Stimulated activated CD8-positive, alpha-beta memory T cell treated with anti-CD3 and anti-CD28 coated beads, Interleukin-15, amount 100 ng/mL, for 48 hours (primary cell): ENCODE results near the gene THADA.
A peak's percentile ranks its signal among the peaks of the same experiment; 100 is the strongest.

Experiments used
- DNase-seq, 2 donors: peaks; one replicate each; pipeline ENCODE4 v3.0.0-alpha.2; 2020; ENCODE audit warnings: low read depth in 2 of 2

Gene THADA

DNA sequence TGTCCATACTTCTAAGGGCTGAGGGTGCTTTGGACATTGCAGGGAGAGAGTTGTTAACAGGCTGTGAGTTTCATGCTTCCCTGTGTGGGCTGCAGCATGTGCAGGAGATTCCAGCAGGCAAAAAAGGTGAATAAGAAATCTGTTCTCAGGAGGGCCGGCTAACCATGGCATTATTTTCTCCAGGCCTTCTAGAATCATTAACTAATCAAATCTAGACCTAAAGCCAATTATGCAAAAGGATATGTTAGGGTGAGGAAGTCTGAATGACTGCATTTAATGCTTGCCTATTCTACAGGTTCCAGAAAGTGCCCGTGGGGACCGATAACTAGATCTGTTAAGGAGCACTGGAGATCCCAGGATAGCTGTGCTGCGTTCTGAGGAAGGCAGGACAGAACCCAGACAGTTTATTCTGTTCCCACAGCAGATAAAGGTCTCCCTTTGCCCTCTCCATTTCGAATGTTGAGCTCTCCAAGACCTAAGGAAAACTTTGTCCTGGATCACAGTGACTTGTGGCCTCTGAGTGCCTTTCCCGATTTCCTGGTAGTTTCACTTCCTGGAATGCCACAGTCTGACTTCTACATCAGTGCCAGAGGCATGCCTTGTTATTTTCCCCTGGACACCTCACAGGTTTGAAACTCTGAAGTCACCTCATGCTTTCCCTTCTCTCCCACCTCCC is 319.4 kb downstream of the THADA start:
- DNase-seq = no peak

GRCh38 chr2:43274721-43275120 is 321.1 kb downstream of the THADA start:
- DNase-seq = no peak

- no peak for DNase-seq
Observed at GRCh38 chr2:43274055-43274454, 321.8 kb downstream of the THADA start.

DNA sequence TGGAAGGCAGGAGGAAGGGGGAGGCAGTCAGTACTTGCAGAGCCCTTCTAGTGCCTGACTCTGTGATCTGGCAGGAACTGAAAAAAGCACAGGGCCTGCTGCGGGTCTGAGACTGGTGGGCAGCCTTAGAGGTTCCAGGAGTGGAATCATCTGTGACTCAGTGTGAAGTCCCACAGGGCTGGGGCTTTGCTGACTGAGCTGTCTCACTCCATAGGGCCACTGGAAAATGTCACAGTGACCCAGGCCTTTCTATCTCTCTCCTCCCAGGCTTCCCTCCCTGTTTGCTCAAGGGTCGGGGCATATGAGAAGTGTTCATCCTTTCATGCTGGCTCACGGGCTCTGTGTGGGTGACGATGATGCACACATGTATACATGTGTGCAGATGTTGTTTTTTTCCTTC is 322.3 kb downstream of the THADA start:
- peak; percentile 16 to 28 for DNase-seq

GRCh38 chr2:43270930-43271615 is 324.8 kb downstream of the THADA start:
- no peak for DNase-seq

DNA sequence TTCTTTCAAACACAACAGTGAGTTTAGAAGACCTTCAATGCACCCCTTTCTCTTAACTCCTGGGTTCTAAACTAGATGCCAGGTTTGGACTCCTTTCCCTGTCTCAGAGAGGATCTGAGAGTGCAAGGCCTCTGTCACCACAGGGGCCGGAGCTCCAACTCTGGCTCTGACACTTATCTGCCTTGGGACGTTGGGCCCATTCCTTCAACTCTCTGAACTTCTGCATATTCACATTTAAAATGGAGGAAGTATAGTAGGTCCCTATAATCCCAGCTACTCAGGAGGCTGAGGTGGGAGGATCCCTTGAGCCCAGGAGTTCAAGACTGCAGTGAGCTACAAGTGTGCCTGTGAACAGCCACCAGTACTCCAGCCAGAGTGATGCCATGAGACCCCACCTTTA is 325.4 kb downstream of the THADA start:
- DNase-seq = no peak

- peak in 1 of 2 donors; percentile 4 for DNase-seq
Observed at GRCh38 chr2:43269706-43270105, 326.1 kb downstream of the THADA start.

- DNase-seq = no peak
Observed at GRCh38 chr2:43269074-43269572, 326.7 kb downstream of the THADA start.

DNA sequence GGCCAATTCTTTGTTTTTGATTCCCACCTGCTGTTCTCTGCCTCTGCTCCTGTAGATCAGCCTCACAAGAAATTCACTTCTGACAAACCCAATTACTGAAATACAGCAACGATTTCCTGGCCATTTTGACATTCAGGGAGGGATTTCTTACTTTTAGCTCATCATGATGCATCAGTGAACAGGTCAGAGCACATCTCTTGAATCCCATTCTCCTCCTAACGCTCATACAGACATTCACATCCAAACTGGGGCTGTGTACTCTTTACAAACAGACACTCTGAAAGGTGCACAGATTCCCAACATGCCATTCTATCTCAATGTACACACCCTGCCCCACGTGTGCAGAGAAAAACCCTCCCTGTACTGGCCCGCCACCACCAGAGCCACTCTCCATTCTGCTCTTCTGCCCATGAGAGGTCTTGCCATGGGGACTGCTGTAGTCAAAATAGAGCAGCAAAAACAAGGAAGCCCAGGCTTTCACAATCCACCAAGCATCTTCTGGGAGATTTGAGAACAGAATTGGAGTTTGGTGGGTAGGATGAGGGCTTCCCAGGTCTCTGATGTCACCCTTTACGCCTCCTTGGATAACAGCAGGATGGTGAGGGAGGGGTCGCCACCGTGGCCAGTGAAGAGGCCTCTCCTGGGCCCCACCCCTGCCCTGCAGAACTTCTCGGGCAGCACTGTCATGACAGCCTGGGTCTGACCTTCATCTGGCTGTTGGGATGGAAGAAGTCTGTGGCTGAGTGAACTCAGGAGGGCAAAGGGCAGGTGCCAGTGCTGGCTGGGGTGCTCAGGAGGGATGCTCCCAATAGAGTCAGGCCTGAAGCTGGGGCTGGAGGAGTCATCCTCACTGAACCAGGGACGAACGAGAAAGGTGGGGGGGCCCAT is 327.5 kb downstream of the THADA start:
- no peak for DNase-seq

- DNase-seq = no peak
Observed at GRCh38 chr2:43267381-43267780, 328.5 kb downstream of the THADA start.

DNA sequence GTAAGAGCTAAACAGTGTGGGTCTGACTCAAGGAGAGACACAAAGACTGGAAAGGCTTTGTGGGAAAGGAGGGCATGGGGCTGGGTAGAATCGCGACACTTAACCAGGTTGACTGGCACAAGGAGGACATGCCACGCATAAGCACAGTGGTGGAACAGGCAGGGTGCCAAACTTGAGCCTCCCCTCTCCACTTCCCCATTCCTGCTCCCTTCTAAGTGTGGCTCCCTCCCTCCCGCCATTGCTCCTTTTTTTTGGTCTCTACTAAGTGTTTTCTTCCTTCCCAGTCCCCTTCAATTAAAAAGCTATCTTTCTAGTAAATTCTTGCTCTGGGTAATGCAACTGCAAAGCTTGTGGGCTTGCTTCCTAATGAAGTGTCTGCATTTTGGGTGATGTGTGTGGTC is 329.1 kb downstream of the THADA start:
- no peak for DNase-seq

DNA sequence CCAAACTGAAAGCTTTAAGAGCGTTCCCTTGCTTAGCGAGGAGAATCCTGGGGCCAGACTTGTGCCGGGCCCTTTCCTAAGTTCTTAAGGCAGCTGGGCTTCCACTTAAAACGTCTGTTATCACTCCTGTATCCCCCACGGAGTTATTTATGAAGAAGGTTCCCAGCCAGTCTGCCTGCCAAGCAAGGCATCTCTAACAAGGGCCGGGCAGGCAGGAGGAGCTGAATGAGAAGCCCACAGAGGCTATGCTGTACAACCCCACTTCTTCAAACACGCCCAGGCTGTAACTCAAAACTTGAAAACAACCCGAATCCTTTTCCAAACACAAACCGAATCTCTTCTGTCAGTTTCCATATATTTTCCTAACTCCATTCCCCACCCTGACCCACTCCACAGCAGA is 330.4 kb downstream of the THADA start:
- DNase-seq = no peak

DNA sequence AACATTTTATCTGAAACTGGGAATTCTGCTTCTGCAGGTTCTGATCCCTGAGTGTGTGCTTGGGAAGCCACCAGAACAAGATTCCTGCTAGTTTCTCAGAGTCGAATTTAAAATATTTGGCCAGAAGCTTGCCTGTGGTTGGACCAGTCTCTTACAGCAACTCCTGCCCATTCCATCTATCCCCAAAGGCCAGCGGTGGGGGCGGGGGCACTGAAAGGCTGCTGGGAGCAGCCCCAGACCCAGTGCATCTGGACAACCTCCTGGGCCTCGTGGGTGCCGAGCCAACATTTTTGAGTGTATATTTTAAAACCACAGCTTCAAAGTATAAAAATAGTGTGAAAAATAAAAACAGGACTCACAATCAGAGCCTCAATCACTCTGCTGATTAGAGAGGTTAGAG is 330.8 kb downstream of the THADA start:
- DNase-seq = no peak

DNA sequence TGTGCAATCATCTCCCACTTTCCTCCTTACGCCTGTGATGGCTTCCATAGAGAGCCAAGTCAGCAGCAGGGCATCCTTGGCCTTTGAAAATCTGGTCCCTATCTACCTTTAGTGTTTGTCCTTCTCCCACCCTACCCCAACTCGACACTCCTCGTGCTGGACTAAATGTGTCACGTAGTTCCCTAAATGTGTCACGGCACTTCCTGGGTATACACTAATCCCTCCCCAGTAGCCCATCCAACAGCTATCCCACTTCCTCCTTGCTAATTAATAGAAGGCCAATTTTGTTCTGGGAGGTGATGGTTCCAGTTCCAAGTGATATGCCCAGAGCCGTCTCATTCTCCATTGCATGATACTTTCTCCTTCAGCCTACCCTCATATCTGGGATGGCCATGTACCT is 332.9 kb downstream of the THADA start:
- no peak for DNase-seq

DNA sequence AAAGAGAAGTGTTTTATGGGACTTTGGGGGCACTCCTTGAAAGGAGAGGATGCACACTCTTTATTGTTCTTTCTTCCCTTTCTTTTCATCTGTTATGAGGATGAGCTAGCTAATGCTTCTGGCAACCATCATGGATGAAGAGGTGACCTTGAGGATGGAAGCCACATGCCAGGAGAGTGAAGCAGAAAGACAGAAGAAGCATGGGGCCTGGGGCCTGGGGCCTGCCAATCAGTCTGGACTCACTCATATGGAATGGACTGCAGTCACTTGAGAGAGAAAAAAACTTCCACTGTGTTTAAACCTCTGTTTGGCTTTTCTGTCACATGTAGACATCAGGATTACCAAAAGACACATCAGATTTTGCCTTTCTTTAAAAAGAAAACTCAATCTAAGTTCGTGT is 333.6 kb downstream of the THADA start:
- DNase-seq = no peak

- no peak for DNase-seq
Observed at GRCh38 chr2:43259512-43259911, 336.3 kb downstream of the THADA start.

DNA sequence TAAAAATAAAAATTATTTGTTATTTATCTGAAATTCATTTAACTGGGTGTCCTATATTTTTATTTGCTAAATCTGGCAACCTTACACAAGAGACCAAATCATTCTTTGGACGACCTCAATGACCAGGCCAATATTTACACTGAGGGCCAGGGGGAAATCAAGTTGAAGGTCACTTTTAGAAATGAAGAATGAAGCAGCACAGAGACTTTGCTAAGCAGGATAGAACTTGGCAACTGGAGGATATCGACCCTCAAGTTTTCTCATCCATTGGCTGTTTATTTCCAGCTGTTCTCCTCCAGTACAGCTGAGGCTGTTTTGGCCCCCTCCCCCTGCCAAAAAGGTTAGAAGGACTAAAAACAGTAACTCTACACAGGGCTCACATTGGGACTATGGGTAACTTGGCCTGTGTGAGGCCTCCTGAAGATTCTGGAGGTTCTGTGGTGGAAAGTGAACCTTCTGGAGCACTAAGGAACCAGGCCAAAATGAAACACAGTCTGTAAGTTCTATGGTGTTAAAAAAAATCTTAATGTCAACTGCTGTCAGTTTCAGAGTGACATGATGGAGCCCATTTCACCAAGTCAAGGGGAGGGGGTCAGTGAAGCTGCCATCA is 337.2 kb downstream of the THADA start:
- DNase-seq = no peak

GRCh38 chr2:43255296-43255910 is 340.4 kb downstream of the THADA start:
- no peak for DNase-seq

GRCh38 chr2:43254331-43254730 is 341.5 kb downstream of the THADA start:
- no peak for DNase-seq

- no peak for DNase-seq
Observed at GRCh38 chr2:43251171-43251731, 344.6 kb downstream of the THADA start.

DNA sequence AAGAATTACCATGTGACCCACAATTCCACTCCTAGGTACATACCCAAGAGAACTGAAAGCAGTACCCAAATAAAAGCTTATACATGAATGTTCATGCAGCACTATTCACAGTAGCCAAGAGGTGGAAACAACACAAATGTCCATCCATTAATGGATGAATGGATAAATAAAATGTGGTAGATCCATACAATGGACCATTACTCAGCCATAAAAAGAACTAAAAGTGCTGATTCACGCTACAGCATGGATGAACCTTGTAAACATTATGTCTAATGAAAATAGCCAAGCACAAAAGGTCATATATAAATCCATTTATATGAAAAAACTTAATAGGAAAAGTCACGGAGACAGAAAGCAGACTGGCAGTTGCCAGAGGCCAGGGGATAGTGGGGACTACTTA is 345.8 kb downstream of the THADA start:
- DNase-seq = no peak
